H9 (cell line): ENCODE data around the gene SEMA5A. TPM values are rescaled to one million over a fixed set of nuclear protein-coding genes. Genes with fewer than 3 reads are reported as not detected.

ENCODE experiments used
- DNase-seq: peaks from one replicate; pipeline ENCODE4 v3.0.0-alpha.2; 2017
- H2AFZ ChIP-seq: one replicate; pipeline ENCODE4 v1.6.1; 2013; ENCODE audit warnings: mild to moderate bottlenecking, low read length, control low read depth, moderate library complexity
- H2AK5ac ChIP-seq: 2 replicates; pipeline ENCODE4 v1.6.1; 2013; ENCODE audit warnings: low read length, control low read depth, mixed read lengths; ENCODE audit not compliant: insufficient read length
- H2BK120ac ChIP-seq: one replicate; pipeline ENCODE4 v1.6.1; 2013; ENCODE audit warnings: low read depth, mild to moderate bottlenecking, low read length, control low read depth, inconsistent platforms; ENCODE audit not compliant: poor library complexity, severe bottlenecking
- H2BK12ac ChIP-seq: 2 replicates; pipeline ENCODE4 v1.6.1; 2013; ENCODE audit warnings: low read length, control low read depth, mixed read lengths, low read depth; ENCODE audit not compliant: insufficient read length
- H2BK15ac ChIP-seq: 2 replicates; pipeline ENCODE4 v1.6.1; 2013; ENCODE audit warnings: low read depth, low read length, control low read depth
- H2BK20ac ChIP-seq: one replicate; pipeline ENCODE4 v1.6.1; 2013; ENCODE audit warnings: low read depth, mild to moderate bottlenecking, low read length, control low read depth, inconsistent platforms; ENCODE audit not compliant: poor library complexity, severe bottlenecking
- H2BK5ac ChIP-seq: 2 replicates; pipeline ENCODE4 v1.6.1; 2013; ENCODE audit warnings: low read length, control low read depth, mixed read lengths; ENCODE audit not compliant: insufficient read length
- H3K14ac ChIP-seq: 2 replicates; pipeline ENCODE4 v1.6.1; 2013; ENCODE audit warnings: low read length, control low read depth; ENCODE audit not compliant: insufficient read depth
- H3K18ac ChIP-seq: 2 replicates; pipeline ENCODE4 v1.6.1; 2013; ENCODE audit warnings: low read depth, mild to moderate bottlenecking, mixed read lengths, low read length, control low read depth; ENCODE audit not compliant: insufficient read length
- H3K23ac ChIP-seq: 2 replicates; pipeline ENCODE4 v1.6.1; 2013; ENCODE audit warnings: low read length, control low read depth, mixed read lengths, low read depth; ENCODE audit not compliant: insufficient read length
- H3K23me2 ChIP-seq: 2 replicates; pipeline ENCODE4 v1.6.1; 2013; ENCODE audit warnings: low read depth, mild to moderate bottlenecking, mixed read lengths, low read length, control low read depth; ENCODE audit not compliant: insufficient read length, poor library complexity, severe bottlenecking
- H3K27ac ChIP-seq: 2 replicates; pipeline ENCODE4 v1.5.1; 2013; ENCODE audit warnings: low read length, control low read depth, mixed read lengths, low read depth; ENCODE audit not compliant: insufficient read length
- H3K27me3 ChIP-seq: 2 replicates; pipeline ENCODE4 v1.6.1; 2013; ENCODE audit warnings: low read length, control low read depth, inconsistent platforms; ENCODE audit not compliant: insufficient read depth
- H3K4ac ChIP-seq: 2 replicates; pipeline ENCODE4 v1.6.1; 2013; ENCODE audit warnings: low read depth, mild to moderate bottlenecking, control low read depth, inconsistent platforms, low read length, moderate library complexity
- H3K4me1 ChIP-seq: 2 replicates; pipeline ENCODE4 v1.6.1; 2013; ENCODE audit warnings: low read length, control low read depth, inconsistent platforms; ENCODE audit not compliant: insufficient read depth
- H3K4me2 ChIP-seq: 2 replicates; pipeline ENCODE4 v1.6.1; 2013; ENCODE audit warnings: low read length, control low read depth, mixed read lengths; ENCODE audit not compliant: insufficient read length, insufficient read depth
- H3K56ac ChIP-seq: 2 replicates; pipeline ENCODE4 v1.6.1; 2013; ENCODE audit warnings: low read depth, mild to moderate bottlenecking, mixed read lengths, low read length, control low read depth; ENCODE audit not compliant: insufficient read length
- H3K79me1 ChIP-seq: 2 replicates; pipeline ENCODE4 v1.6.1; 2013; ENCODE audit warnings: low read depth, mild to moderate bottlenecking, moderate library complexity, low read length, control low read depth, inconsistent platforms; ENCODE audit not compliant: insufficient read depth, poor library complexity, severe bottlenecking
- H3K79me2 ChIP-seq: 2 replicates; pipeline ENCODE4 v1.6.1; 2013; ENCODE audit warnings: low read length, control low read depth, inconsistent platforms; ENCODE audit not compliant: insufficient read depth
- H3K9ac ChIP-seq: 2 replicates; pipeline ENCODE4 v1.6.1; 2013; ENCODE audit warnings: low read length, control low read depth, mixed read lengths; ENCODE audit not compliant: insufficient read length; ENCODE audit errors: extremely low read depth
- H3K9me3 ChIP-seq: one replicate; pipeline ENCODE4 v1.6.1; 2013; ENCODE audit warnings: low read depth, low read length, inconsistent platforms; ENCODE audit not compliant: control insufficient read depth
- H3T11ph ChIP-seq: one replicate; pipeline ENCODE4 v1.6.1; 2013; ENCODE audit warnings: mild to moderate bottlenecking, low read length, control low read depth, inconsistent platforms
- H4K20me1 ChIP-seq: one replicate; pipeline ENCODE4 v1.6.1; 2013; ENCODE audit not compliant: control insufficient read depth, insufficient read length, insufficient read depth
- H4K5ac ChIP-seq: 2 replicates; pipeline ENCODE4 v1.6.1; 2013; ENCODE audit warnings: low read depth, mild to moderate bottlenecking, mixed read lengths, low read length, control low read depth; ENCODE audit not compliant: insufficient read length
- H4K8ac ChIP-seq: replicated peaks from 2 replicates; pipeline ENCODE4 v1.6.1; 2013; ENCODE audit warnings: low read length, control low read depth, mixed read lengths, low read depth; ENCODE audit not compliant: insufficient read length
- H4K91ac ChIP-seq: 2 replicates; pipeline ENCODE4 v1.6.1; 2013; ENCODE audit warnings: low read depth, mild to moderate bottlenecking, moderate library complexity, mixed read lengths, low read length, control low read depth; ENCODE audit not compliant: insufficient read length
- H3K27ac Mint-ChIP-seq, 3 experiments: 2 replicates in 2 of 3; 3 replicates in 1 of 3; pipeline ENCODE4 v1.8.0; 2020 to 2021; ENCODE audit warnings: mixed read lengths in 3 of 3, mild to moderate bottlenecking in 1 of 3, moderate library complexity in 1 of 3
- H3K27me3 Mint-ChIP-seq: 2 replicates; pipeline ENCODE4 v1.8.0; 2021; ENCODE audit warnings: low read depth, mild to moderate bottlenecking, moderate library complexity, mixed read lengths
- H3K36me3 Mint-ChIP-seq, 3 experiments: 2 replicates in 2 of 3; 3 replicates in 1 of 3; pipeline ENCODE4 v1.8.0; 2020 to 2021; ENCODE audit warnings: low read depth in 3 of 3, mixed read lengths in 3 of 3; ENCODE audit not compliant: insufficient read depth in 1 of 3
- H3K4me1 Mint-ChIP-seq, 2 experiments: 2 replicates each; pipeline ENCODE4 v1.8.0; 2020; ENCODE audit warnings: mixed read lengths in 2 of 2
- H3K4me3 Mint-ChIP-seq, 2 experiments: 2 replicates in 1 of 2; 3 replicates in 1 of 2; pipeline ENCODE4 v1.8.0; 2020 to 2021; ENCODE audit warnings: mild to moderate bottlenecking in 2 of 2, mixed read lengths in 2 of 2, moderate library complexity in 1 of 2
- H3K9me3 Mint-ChIP-seq, 2 experiments: 2 replicates in 1 of 2; 3 replicates in 1 of 2; pipeline ENCODE4 v1.8.0; 2020; ENCODE audit warnings: mild to moderate bottlenecking in 2 of 2, mixed read lengths in 2 of 2, moderate library complexity in 1 of 2
- CTCF ChIP-seq: fragments of 200-600 bp; sonication (generic); conservative IDR thresholded peaks from 3 replicates; pipeline ENCODE4 v1.8.0; 2021; ENCODE audit warnings: antibody characterized with exemption, mild to moderate bottlenecking
- total RNA-seq: library from RNA; stranded (reverse); gene quantifications from 2 replicates; pipeline ENCODE4 v1.2.1, GENCODE V29; 2021

The SEMA5A gene
- total RNA-seq, 1 experiment from 2014 or later, result 4.3 TPM

GRCh38 chr5:9058161-9058560 lies 487.7 kb downstream of the SEMA5A start:
- no peaks in the 10 kb centered on the region for H3K27me3 ChIP-seq
- H2BK12ac ChIP-seq, result no peak overlapping the region
- H3K36me3 Mint-ChIP-seq, result no peaks in the 10 kb centered on the region; a peak in 2 of 7 replicates
- no peak overlapping the region for H3K27ac ChIP-seq
- H3K4ac ChIP-seq, result no peak overlapping the region
- no peak for DNase-seq
- H2AFZ ChIP-seq, result no peak overlapping the region
- no peaks in the 10 kb centered on the region for H3K79me1 ChIP-seq
- H4K91ac ChIP-seq, result no peak overlapping the region
- no peak overlapping the region for H3K18ac ChIP-seq
- H3K14ac ChIP-seq, result no peak overlapping the region
- H3K23ac ChIP-seq, result no peak overlapping the region
- no peak overlapping the region for H3K4me3 Mint-ChIP-seq
- H3K79me2 ChIP-seq, result no peaks in the 10 kb centered on the region
- no peaks in the 10 kb centered on the region for H3K4me1 Mint-ChIP-seq
- TF ChIP-seq CTCF, result no peak
- no peak overlapping the region for H3K4me2 ChIP-seq
- no peaks in the 10 kb centered on the region for H3K4me1 ChIP-seq
- no peak overlapping the region for H2BK15ac ChIP-seq
- H3K27ac Mint-ChIP-seq, result 0 out of 7 replicates have a peak overlapping the region, but pooled peaks of 1 of the 3 experiments have one; percentile 37
- H2BK5ac ChIP-seq, result no peak overlapping the region
- no peaks in the 10 kb centered on the region for H3K27me3 Mint-ChIP-seq
- no peak overlapping the region for H2BK20ac ChIP-seq
- no peak overlapping the region for H4K8ac ChIP-seq
- H3K9me3 ChIP-seq, result no peaks in the 10 kb centered on the region
- H3K9ac ChIP-seq, result no peak overlapping the region
- H2AK5ac ChIP-seq, result no peak overlapping the region
- H4K5ac ChIP-seq, result no peak overlapping the region
- H3K23me2 ChIP-seq, result no peaks in the 10 kb centered on the region
- H2BK120ac ChIP-seq, result no peak overlapping the region
- no peak overlapping the region for H3K56ac ChIP-seq
- H3T11ph ChIP-seq, result no peak overlapping the region
- no peaks in the 10 kb centered on the region for H4K20me1 ChIP-seq
- no peaks in the 10 kb centered on the region for H3K9me3 Mint-ChIP-seq
